Parathyroid adenoma (tissue), 2 donors: ENCODE results near the gene MIER3.

Experiments used
- H2AFZ ChIP-seq: fragments of 300-600 bp; sonication (generic); one replicate; pipeline ENCODE4 v1.7.0; 2017; ENCODE audit warnings: antibody characterized with exemption, mild to moderate bottlenecking
- H3K27ac ChIP-seq: fragments of 300-600 bp; sonication (generic); one replicate; pipeline ENCODE4 v1.7.0; 2017
- H3K27me3 ChIP-seq: fragments of 300-600 bp; sonication (generic); one replicate; pipeline ENCODE4 v1.7.0; 2017; ENCODE audit warnings: low read length; ENCODE audit not compliant: control insufficient read depth, insufficient read depth
- H3K36me3 ChIP-seq: fragments of 300-600 bp; sonication (generic); one replicate; pipeline ENCODE4 v1.7.0; 2017; ENCODE audit warnings: low read length; ENCODE audit not compliant: control insufficient read depth, insufficient read depth
- H3K4me1 ChIP-seq: fragments of 300-600 bp; sonication (generic); one replicate; pipeline ENCODE4 v1.7.0; 2017; ENCODE audit warnings: control low read depth
- H3K4me2 ChIP-seq: fragments of 300-600 bp; sonication (generic); one replicate; pipeline ENCODE4 v1.7.0; 2017; ENCODE audit warnings: low read length
- H3K4me3 ChIP-seq: fragments of 300-600 bp; sonication (generic); one replicate; pipeline ENCODE4 v1.7.0; 2017; ENCODE audit warnings: low read depth, low read length
- H3K79me2 ChIP-seq: fragments of 300-600 bp; sonication (generic); one replicate; pipeline ENCODE4 v1.7.0; 2017; ENCODE audit warnings: control low read depth
- H3K9ac ChIP-seq: fragments of 300-600 bp; sonication (generic); one replicate; pipeline ENCODE4 v1.7.0; 2017; ENCODE audit warnings: mild to moderate bottlenecking
- H3K9me3 ChIP-seq: fragments of 300-600 bp; sonication (generic); one replicate; pipeline ENCODE4 v1.7.0; 2017; ENCODE audit warnings: low read length; ENCODE audit not compliant: control insufficient read depth
- CTCF ChIP-seq: fragments of 300-600 bp; sonication (generic); IDR thresholded peaks from one replicate; pipeline ENCODE4 v1.7.0; 2017; ENCODE audit warnings: antibody characterized with exemption, mild to moderate bottlenecking
- donor health status: primary hyperparathyroidism.

MIER3 gene

GRCh38 chr5:56941981-56942380, 9.9 kb downstream of the MIER3 start:
- Histone ChIP-seq H3K9me3 (no peaks in the 10 kb centered on the region), H3K4me2 (no peak overlapping the region), H3K36me3 (no peaks in the 10 kb centered on the region), H3K79me2 (no peaks in the 10 kb centered on the region), H3K4me3 (no peak overlapping the region), H3K4me1 (no peaks in the 10 kb centered on the region), H3K9ac (no peak overlapping the region), H2AFZ (no peak overlapping the region), H3K27me3 (no peaks in the 10 kb centered on the region), H3K27ac (no peak overlapping the region)
- no peak for TF ChIP-seq CTCF

GRCh38 chr5:56938858-56939257, 13.1 kb downstream of the MIER3 start:
- Histone ChIP-seq H3K27ac (no peak overlapping the region), H3K4me3 (no peak overlapping the region), H3K4me1 (no peaks in the 10 kb centered on the region), H2AFZ (no peak overlapping the region), H3K27me3 (no peaks in the 10 kb centered on the region), H3K4me2 (no peak overlapping the region), H3K9me3 (no peaks in the 10 kb centered on the region), H3K79me2 (no peaks in the 10 kb centered on the region), H3K9ac (no peak overlapping the region), H3K36me3 (no peaks in the 10 kb centered on the region)
- no peak for TF ChIP-seq CTCF

GRCh38 chr5:56934325-56934724, 17.6 kb downstream of the MIER3 start:
- Histone ChIP-seq H3K4me2 (no peak overlapping the region), H3K9ac (no peak overlapping the region), H3K9me3 (no peaks in the 10 kb centered on the region), H3K27ac (no peak overlapping the region), H3K36me3 (no peaks in the 10 kb centered on the region), H3K4me1 (no peaks in the 10 kb centered on the region), H3K79me2 (no peaks in the 10 kb centered on the region), H3K27me3 (no peaks in the 10 kb centered on the region), H2AFZ (no peak overlapping the region), H3K4me3 (no peak overlapping the region)
- no peak for TF ChIP-seq CTCF

- no peak overlapping the region for H3K4me3 ChIP-seq
- no peak for TF ChIP-seq CTCF
- no peaks in the 10 kb centered on the region for H3K27me3 ChIP-seq
- H3K36me3 ChIP-seq: no peaks in the 10 kb centered on the region
- H3K9me3 ChIP-seq: no peaks in the 10 kb centered on the region
- no peak overlapping the region for H3K27ac ChIP-seq
- no peak overlapping the region for H3K9ac ChIP-seq
- no peaks in the 10 kb centered on the region for H3K4me1 ChIP-seq
- no peaks in the 10 kb centered on the region for H3K79me2 ChIP-seq
- no peak overlapping the region for H3K4me2 ChIP-seq
- no peak overlapping the region for H2AFZ ChIP-seq
Observed at GRCh38 chr5:56922922-56923321, 29.0 kb downstream of the MIER3 start.

- TF ChIP-seq CTCF: no peak
- H3K4me2 ChIP-seq: no peak overlapping the region
- H3K4me3 ChIP-seq: no peak overlapping the region
- no peak overlapping the region for H2AFZ ChIP-seq
- H3K9ac ChIP-seq: no peak overlapping the region
- H3K9me3 ChIP-seq: no peaks in the 10 kb centered on the region
- no peaks in the 10 kb centered on the region for H3K79me2 ChIP-seq
- H3K36me3 ChIP-seq: no peaks in the 10 kb centered on the region
- H3K27ac ChIP-seq: no peak overlapping the region
- no peaks in the 10 kb centered on the region for H3K4me1 ChIP-seq
- H3K27me3 ChIP-seq: no peaks in the 10 kb centered on the region
Observed at GRCh38 chr5:56919942-56920662, 31.8 kb downstream of the MIER3 start.
